Measurements from ENCODE around the gene BOK. TPM values are rescaled to one million over a fixed set of nuclear protein-coding genes. Genes with fewer than 3 reads are reported as not detected.

BOK gene
- total and polyA plus RNA-seq, 2 donors (not counting 3 experiments of a cell fraction or from before 2014, with no cell fraction given) = 76.0 to 95.5 TPM

DNA sequence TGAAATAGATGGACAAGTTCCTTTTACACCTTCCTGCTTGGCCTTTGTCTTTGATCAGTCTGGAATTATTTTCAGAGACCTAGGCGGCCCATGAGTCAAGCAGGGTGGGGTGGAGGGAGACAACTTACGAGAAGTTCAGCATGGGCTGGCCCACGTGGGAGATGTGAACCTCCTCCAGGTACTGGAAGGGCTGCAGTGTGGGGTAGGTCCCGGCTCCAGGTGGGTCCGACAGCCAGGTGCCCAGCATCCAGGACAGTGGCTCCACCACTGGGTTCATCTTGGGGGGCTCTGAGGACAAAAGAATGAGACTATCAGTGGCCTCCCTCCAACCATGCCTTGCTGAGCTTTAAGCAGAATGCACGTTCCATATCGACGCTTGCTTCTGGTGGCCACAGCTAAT lies 47.6 kb downstream of the BOK start:
- BruUV-seq (replicated peaks) = no TSS peak
- intact Hi-C loops (cut with micrococcal nuclease) (no loop called here), dilution Hi-C loops (cut with MboI; ENCODE audit: extremely low pct_ligation_motif_present, low sequenced_read_pairs) (no loop called here)
- CTCF ChIA-PET = interaction anchor here (1.2 kb wide), 1 partner anchor 12 kb away, joined by 5 read pairs; no protein-coding TSS in a partner anchor
- Histone ChIP-seq H3K4me2 (ENCODE audit: insufficient read depth, low read length) (no peak overlapping the region), H3K4me3 (replicated peaks in 1 of 3; ENCODE audit: insufficient read depth in 1 of 3, low read depth in 1 of 3, low read length in 3 of 3) (no peak overlapping the region), H3K27me3 (ENCODE audit: control insufficient read depth in 2 of 2, insufficient read depth in 2 of 2, low read length in 2 of 2) (no peaks in the 10 kb centered on the region), H4K20me1 (replicated peaks; ENCODE audit: control insufficient read depth, extremely low read depth, insufficient read depth, low read length) (no peaks in the 10 kb centered on the region), H3K36me3 (ENCODE audit: control insufficient read depth in 2 of 2, extremely low read depth in 1 of 2, insufficient read depth in 2 of 2, low read length in 2 of 2) (peaks cover 5 to 18% of the 10 kb centered on the region in 2 experiments), H3K79me2 (ENCODE audit: control insufficient read depth, insufficient read depth, low read length) (peaks cover 6% of the 10 kb centered on the region), H3K9ac (replicated peaks; ENCODE audit: extremely low read depth, insufficient read depth, low read length) (no peak overlapping the region), H3K27ac (ENCODE audit: insufficient read depth, low read depth, low read length) (no peak overlapping the region), H3K9me3 (replicated peaks; ENCODE audit: control insufficient read depth, insufficient read depth, low read length) (no peaks in the 10 kb centered on the region), H3K4me1 (ENCODE audit: control insufficient read depth, extremely low read depth, insufficient read depth, low read length) (peaks cover 5% of the 10 kb centered on the region), H3K9me1 (replicated peaks; ENCODE audit: control insufficient read depth, extremely low read depth, insufficient read depth, low read length) (no peaks in the 10 kb centered on the region), H2AFZ (ENCODE audit: low read depth, low read length) (no peak overlapping the region)
- FAIRE-seq (no peak), DNase-seq (ENCODE audit: low read depth, low spot score) (no peak)
- TF ChIP-seq GATA2 (IDR thresholded peaks at IDR 0.05; ENCODE audit: insufficient read depth, insufficient read length, low read depth, low read length) (no peak), JUN (IDR thresholded peaks at IDR 0.05; ENCODE audit: borderline replicate concordance, insufficient read depth, insufficient read length, low read depth) (no peak), FOS (IDR thresholded peaks at IDR 0.05; ENCODE audit: borderline replicate concordance, insufficient read depth, low read length) (no peak), MYC (IDR thresholded peaks at IDR 0.05; ENCODE audit: low read depth, low read length) (no peak), POLR2A (IDR thresholded peaks at IDR 0.05; ENCODE audit: low read depth, low read length) (no peak), EZH2 (IDR thresholded peaks at IDR 0.05; ENCODE audit: borderline replicate concordance, low read depth, low read length, severe bottlenecking) (no peak), POLR2AphosphoS5 (IDR thresholded peaks at IDR 0.05; ENCODE audit: insufficient read depth, low read depth, low read length) (no peak)
- TF ChIP-seq, protein P1, sequence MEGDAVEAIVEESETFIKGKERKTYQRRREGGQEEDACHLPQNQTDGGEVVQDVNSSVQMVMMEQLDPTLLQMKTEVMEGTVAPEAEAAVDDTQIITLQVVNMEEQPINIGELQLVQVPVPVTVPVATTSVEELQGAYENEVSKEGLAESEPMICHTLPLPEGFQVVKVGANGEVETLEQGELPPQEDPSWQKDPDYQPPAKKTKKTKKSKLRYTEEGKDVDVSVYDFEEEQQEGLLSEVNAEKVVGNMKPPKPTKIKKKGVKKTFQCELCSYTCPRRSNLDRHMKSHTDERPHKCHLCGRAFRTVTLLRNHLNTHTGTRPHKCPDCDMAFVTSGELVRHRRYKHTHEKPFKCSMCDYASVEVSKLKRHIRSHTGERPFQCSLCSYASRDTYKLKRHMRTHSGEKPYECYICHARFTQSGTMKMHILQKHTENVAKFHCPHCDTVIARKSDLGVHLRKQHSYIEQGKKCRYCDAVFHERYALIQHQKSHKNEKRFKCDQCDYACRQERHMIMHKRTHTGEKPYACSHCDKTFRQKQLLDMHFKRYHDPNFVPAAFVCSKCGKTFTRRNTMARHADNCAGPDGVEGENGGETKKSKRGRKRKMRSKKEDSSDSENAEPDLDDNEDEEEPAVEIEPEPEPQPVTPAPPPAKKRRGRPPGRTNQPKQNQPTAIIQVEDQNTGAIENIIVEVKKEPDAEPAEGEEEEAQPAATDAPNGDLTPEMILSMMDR (IDR thresholded peaks at IDR 0.05; ENCODE audit: extremely low read depth in 1 of 2, insufficient read depth in 1 of 2, low read depth in 1 of 2, low read length in 2 of 2) = no peak
- TF ChIP-seq, protein P2, sequence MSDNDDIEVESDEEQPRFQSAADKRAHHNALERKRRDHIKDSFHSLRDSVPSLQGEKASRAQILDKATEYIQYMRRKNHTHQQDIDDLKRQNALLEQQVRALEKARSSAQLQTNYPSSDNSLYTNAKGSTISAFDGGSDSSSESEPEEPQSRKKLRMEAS (IDR thresholded peaks at IDR 0.05; ENCODE audit: insufficient read depth, insufficient read length) = no peak
- POLR2A ChIA-PET = no interaction called here
